NB4 (cell line): ENCODE measurements around the gene SMIM35.

Experiments
- DNase-seq: peaks from one replicate; pipeline ENCODE4 v3.0.0; 2010; ENCODE audit warnings: low read depth
- H3K4me3 ChIP-seq: one replicate; pipeline ENCODE4 v1.5.1; 2011; ENCODE audit warnings: mild to moderate bottlenecking, low read depth, low read length, moderate library complexity
- CTCF ChIP-seq: IDR thresholded peaks from one replicate; pipeline ENCODE4 v1.5.1; 2012; ENCODE audit warnings: low read depth, low read length
- MAX ChIP-seq: IDR thresholded peaks from 2 replicates; pipeline ENCODE4 v1.6.1; 2011; ENCODE audit warnings: low read depth, low read length
- MYC ChIP-seq: IDR thresholded peaks from 2 replicates; pipeline ENCODE4 v1.6.1; 2011; ENCODE audit warnings: low read depth, low read length
- POLR2A ChIP-seq: IDR thresholded peaks from 2 replicates; pipeline ENCODE4 v1.6.1; 2011; ENCODE audit warnings: mild to moderate bottlenecking; ENCODE audit not compliant: insufficient read length; ENCODE audit errors: extremely low read depth

SMIM35 gene

GRCh38 chr11:117997823-117998579 lies 88.8 kb downstream of the SMIM35 start:
- H3K4me3 ChIP-seq = no peak overlapping the region
- TF ChIP-seq POLR2A (no peak), MAX (no peak), CTCF (no peak), MYC (no peak)

GRCh38 chr11:117997406-117997805 lies 89.4 kb downstream of the SMIM35 start:
- no peak overlapping the region for H3K4me3 ChIP-seq
- no peak for TF ChIP-seq CTCF
- TF ChIP-seq MYC = no peak
- no peak for TF ChIP-seq MAX
- no peak for TF ChIP-seq POLR2A

More at GRCh38 chr11:117997823-117998579, 88.8 kb downstream of the SMIM35 start:
- DNase-seq = no peak

GRCh38 chr11:117996058-117996457 lies 90.7 kb downstream of the SMIM35 start:
- no peak for TF ChIP-seq POLR2A
- TF ChIP-seq MYC = no peak
- TF ChIP-seq MAX = no peak
- no peak for TF ChIP-seq CTCF
- no peak overlapping the region for H3K4me3 ChIP-seq
- DNase-seq = no peak

More at GRCh38 chr11:117997406-117997805, 89.4 kb downstream of the SMIM35 start:
- no peak for DNase-seq

GRCh38 chr11:117995472-117995871 lies 91.3 kb downstream of the SMIM35 start:
- DNase-seq = no peak
- no peak for TF ChIP-seq POLR2A
- TF ChIP-seq MAX = no peak
- no peak for TF ChIP-seq CTCF
- no peak for TF ChIP-seq MYC
- H3K4me3 ChIP-seq = no peak overlapping the region

- H3K4me3 ChIP-seq = no peak overlapping the region
- TF ChIP-seq MYC = no peak
- TF ChIP-seq MAX = no peak
- peak; percentile 71 for DNase-seq
Measured at GRCh38 chr11:117993988-117994745, 92.6 kb downstream of the SMIM35 start.

GRCh38 chr11:117992620-117993019 lies 94.1 kb downstream of the SMIM35 start:
- no peak for DNase-seq
- no peak for TF ChIP-seq CTCF
- no peak for TF ChIP-seq MYC
- TF ChIP-seq POLR2A = no peak
- no peak for TF ChIP-seq MAX
- H3K4me3 ChIP-seq = no peak overlapping the region
